Spleen (tissue), 7 donors: Measurements from ENCODE around the gene ERC1.

Experiments used
- CTCF ChIP-seq, 11 experiments: fragments of 200-600 bp in 7 of 11; fragments of 450-650 bp in 4 of 11; sonication (generic) in 4 of 11; IDR thresholded peaks in 8 of 11; conservative IDR thresholded peaks in 3 of 11; 1 replicate in 7 of 11; 2 replicates in 4 of 11; pipeline versions ENCODE4 v1.4.0 to v1.8.0; 2016 to 2021; ENCODE audit warnings: antibody characterized with exemption in 11 of 11, inconsistent platforms in 4 of 11, mild to moderate bottlenecking in 1 of 11
- POLR2A ChIP-seq, 3 donors: fragments of 450-650 bp; IDR thresholded peaks; one replicate each; pipeline ENCODE4 v1.5.1; 2017; ENCODE audit warnings: antibody characterized with exemption in 3 of 3, mild to moderate bottlenecking in 1 of 3
- POLR2AphosphoS5 ChIP-seq, 3 donors: sonication (generic); formaldehyde crosslinking; IDR thresholded peaks; one replicate each; pipeline ENCODE4 v1.5.1; 2017; ENCODE audit warnings: antibody characterized with exemption in 3 of 3
- donor health status: DM: no; HTN: no; CAD: no; lungs with moderate emphysema.
- donor health status: DM: no; HTN: no; CAD: no.
- donor health status: DM: no; HTN: no; CAD: no.

GRCh38 chr12:977156-977555 is 13.9 kb upstream of the ERC1 start:
- TF ChIP-seq POLR2A (IDR thresholded peaks at IDR 0.05) (no peak), CTCF (IDR thresholded peaks at IDR 0.05 in 8 of 11, conservative IDR thresholded peaks at IDR 0.05 in 3 of 11) (no peak), POLR2AphosphoS5 (IDR thresholded peaks at IDR 0.05) (no peak)
